Inflammatory macrophage treated with lipopolysaccharide for 4 hours (primary cell): ENCODE data around the gene MYLK2.

ENCODE experiments used
- DNase-seq: peaks from one replicate; pipeline ENCODE4 v3.0.0-alpha.2; 2020

Gene MYLK2

DNA sequence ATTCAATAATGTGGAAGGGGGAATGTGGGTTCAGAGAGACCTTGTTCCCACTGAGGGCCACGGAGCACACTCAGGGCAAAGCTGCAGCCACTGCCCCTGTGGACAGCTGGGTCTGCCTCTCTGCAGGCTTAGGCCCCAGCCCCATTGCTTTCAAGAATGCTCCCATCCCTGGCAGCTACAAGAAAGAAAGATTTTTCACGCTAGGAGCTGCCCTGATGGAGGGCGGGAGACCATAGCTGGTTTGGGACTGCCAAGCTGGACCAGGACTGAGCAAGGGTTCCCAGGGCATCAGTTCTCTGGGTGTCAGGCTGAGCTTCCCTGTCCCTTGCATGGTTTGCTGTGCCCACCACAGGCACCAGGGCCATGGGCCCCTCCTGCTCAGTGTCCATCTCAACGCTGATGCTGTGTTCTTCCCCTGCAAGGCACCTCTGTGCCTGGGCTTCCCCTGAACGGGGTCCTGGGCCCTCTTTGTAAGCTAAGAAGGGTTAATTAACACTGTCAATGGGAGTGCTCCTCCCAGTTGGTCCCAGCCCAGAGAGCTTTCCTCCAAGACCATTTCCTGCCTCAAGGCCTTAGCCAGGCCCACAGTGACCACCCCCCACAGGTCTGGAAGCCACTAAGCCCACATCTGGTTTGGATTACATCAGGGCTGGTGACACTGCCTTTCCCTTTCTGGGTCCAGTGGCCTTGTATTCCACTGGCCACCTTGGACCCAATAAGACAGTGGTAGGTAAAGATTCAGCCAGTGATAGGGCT is 17.9 kb downstream of the MYLK2 start:
- DNase-seq, result no peak

DNA sequence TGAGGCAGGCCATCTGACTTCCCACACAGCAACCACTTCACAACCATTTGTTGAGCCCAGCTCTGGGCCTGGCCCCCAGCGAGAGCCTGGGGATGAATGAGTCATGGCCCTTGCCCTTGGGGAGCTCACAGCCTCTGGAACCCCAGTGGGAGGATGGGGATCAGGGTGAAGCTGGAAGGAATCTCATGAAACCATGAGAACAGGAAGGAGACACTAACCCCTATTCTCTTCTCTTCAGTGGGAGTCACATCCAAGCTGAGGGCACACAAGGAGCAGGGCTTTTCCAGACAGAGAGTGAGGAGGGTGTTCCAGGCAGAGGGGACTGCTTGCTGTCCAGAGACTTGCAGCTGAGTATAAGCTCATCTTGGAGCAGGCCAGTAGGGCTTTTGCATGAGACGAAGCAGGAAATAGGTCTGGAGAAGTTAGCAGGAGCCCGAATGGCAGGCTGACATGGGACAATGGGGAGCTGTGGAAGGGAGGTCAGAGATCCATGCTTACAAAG is 18.8 kb downstream of the MYLK2 start:
- peak; percentile 41 for DNase-seq

GRCh38 chr20:31838646-31839292 is 19.6 kb downstream of the MYLK2 start:
- DNase-seq, result no peak

- DNase-seq, result no peak
Measured at GRCh38 chr20:31839782-31840487, 20.8 kb downstream of the MYLK2 start.

GRCh38 chr20:31840906-31841816 is 22.0 kb downstream of the MYLK2 start:
- no peak for DNase-seq

DNA sequence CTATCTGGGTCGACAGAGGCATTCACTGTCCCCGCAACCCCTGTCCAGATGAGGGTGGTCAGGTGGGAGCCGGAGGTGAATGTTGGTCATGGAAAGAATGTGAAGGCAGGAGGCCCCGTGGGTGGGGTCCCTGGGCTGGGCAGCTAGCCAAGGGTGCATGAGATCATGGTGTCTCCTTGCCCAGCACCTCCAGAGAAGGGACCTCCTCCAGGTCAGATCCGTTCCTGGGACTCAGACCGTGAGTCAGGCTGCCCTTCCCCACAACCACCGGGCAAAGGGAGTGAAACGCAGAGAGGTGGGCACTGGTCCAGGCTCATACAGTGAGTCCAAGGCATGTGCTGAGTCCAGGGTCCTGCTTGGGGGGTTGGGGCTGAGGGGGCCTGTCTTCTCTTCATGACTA is 22.8 kb downstream of the MYLK2 start:
- no peak for DNase-seq

DNA sequence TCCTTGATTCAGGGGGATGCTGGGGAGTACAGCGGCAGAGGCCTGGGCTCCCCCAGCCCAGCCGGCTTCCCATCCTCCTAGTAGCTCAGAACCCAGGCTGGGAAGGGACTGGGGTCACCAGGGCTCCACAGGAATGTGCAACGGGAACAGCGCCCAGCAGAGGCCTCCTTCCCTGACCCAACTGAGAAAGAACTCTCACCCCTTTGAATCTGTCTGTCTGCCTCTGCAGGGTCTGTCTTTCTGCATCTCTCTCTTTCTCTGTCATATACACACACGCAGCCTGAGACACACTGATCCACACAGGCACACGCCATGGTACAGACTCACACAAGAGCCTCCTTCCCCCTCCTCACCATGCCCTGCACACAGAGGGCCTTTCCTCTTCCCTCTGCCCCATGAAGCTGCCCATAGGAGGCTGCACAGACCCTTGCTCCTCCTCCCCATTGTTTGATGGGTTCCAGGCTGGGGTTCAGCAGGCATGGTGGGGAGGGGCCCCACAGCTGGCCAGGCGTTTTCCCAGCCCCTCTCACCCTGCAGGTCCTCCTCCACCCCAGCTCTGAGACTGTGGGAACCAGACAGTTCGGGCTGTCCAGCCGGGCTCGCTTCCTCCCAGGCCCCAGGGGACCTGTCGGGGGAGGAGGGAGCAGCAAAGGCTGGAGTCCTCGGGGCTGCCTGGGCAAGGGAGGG is 23.5 kb downstream of the MYLK2 start:
- no peak for DNase-seq

DNA sequence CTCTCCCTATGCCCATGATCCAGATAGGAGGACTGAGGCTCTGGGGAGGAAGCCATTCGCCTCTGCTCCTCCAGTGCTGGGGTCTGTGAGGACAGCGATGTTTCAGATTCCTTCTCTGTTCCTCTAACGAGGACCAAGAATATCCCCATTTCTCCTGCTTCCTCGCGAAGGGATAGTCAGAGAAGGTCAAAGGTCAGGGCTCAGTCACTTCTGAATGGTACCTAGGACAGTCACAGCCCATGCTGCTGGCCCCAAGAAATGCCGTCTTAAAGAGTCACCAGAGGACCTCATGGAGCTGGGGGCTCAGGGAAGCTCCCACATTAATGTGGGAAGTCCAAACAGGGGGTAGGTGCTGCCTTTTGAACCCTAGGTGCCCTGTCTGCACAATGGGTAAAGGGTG is 24.1 kb downstream of the MYLK2 start:
- DNase-seq, result no peak

DNA sequence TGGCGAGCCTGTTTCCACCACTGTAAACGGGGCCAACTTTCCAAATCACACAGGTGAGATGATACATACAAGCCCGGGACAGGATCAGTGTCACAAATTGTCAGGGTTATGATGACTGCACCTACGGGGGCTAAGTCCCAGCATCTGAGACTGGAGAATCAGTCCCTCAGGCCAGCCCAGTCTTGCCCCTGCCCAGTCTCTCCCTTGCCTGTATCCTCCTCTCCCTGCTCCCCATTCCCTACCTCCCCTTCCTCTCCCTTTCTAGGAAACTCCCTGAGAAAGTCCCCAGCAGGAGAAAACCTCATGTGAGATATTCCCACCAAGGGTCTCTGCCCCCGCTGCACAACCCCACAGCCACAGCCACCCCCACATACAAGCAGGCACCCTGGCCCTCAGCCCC is 24.7 kb downstream of the MYLK2 start:
- DNase-seq, result no peak

- no peak for DNase-seq
Measured at GRCh38 chr20:31844737-31845299, 25.7 kb downstream of the MYLK2 start.

DNA sequence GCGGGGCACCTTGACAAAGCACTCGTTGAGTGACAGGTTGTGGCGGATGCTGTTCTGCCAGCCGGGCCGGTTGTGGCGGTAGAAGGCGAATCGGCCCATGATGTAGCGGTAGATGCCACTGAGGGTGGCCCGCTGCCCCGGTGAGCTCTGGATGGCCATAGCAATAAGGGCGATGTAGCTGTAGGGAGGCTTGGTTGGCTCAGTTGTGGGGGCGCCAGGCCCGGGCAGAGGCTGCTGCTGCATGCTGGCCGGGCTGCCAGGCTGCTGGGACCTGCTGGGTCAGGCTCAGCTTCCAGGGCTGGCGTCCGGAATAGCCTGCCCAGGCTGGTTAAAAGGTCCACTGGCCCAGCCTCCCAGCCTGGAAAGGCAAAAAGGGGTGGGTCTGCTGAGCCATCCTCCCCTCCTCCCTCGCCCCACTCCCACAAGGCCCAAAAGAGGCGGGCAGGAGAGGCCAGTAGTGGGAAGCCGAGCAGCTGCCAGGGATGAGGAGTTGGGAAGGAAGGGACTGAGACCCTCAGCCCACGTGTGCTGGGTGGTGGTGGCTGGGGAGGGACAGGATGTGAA is 26.2 kb downstream of the MYLK2 start, which contains the start of gene FOXS1:
FOXS1 (minus strand) TSS at position 305 of the 564 bp plus-strand sequence; CDS start at position 243, 62 bp downstream.
- no peak for DNase-seq

DNA sequence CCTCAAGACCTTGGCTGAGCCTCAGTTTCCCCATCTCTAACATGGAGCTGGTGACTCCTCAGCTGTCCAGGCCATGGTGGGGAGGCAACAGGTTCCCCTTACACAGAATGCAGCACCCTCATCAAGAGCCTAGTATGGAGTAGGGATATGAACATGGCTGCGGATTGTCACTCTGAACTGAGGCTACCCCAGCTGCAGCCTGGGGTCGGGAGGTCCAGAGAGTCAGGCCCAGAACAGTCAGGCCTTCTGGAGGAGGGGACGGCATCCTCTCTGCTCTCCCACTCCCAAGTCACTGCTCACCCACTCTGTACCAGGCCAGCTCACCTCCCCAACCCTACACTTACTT is 27.6 kb downstream of the MYLK2 start:
- DNase-seq, result no peak

GRCh38 chr20:31848088-31848999 is 29.2 kb downstream of the MYLK2 start:
- no peak for DNase-seq

DNA sequence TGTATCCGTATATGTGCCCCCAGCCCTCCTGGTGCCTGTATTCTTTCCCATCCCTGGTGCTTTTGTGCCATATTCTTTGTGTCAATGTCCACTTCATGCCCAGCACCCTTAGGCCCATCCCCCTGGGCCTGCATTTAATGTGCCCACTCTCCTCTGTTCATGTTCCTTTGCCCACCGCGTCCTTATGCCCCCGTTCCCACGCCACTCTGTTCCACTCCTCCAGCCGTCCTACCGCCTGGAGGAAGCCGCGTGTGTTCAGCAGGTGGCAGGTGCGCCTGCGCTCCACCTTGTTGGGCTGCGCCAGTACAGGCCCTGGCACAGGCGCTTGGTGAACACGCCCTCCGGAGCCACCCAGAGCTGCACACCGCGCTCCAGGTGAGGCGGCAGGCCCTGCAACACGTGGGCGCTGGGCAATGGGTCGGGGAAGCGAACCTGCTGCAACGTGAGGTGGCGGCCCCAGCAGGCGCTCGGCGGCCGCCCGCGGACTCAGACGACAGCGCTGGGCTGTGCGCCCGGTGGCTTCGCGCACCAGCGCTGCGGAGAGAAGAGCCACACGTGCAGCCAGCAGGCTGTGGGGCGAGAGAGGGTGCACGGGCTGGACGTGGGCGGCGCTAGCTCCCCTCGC is 30.3 kb downstream of the MYLK2 start:
- no peak for DNase-seq

DNA sequence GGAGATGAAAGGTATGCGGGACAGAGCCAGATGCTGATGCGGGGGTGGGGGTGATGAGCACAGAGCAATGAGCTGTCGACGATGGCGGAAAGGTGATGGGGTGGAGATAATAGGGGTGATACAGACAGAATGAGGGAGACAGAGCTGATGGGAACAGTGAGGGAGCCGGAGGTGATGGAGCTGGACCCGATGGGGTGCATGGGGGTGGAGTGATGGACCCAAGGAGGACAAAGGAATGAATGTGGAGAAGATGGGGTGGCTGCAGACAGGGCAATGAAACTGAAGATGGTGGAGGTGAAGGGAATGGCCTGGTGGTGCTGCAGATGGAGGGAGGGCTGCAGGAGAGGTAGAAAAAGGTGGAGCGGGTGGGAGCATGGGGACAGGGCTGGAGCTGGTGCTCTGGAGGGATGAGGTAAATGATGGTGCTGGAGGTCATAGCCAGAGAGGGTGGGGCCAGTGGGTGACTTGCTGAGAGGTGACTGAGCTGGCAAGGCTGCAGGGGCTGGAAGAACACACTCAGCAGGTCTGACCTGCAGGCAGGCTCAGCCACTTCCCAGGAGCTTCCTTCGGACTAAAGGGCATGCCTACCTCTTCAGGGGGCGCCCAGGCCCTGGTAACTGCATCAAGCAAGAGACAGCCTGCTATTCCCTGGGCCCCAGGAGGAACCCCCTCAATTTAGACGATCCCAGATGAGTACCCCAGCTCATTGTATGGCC is 32.2 kb downstream of the MYLK2 start:
- DNase-seq, result no peak

DNA sequence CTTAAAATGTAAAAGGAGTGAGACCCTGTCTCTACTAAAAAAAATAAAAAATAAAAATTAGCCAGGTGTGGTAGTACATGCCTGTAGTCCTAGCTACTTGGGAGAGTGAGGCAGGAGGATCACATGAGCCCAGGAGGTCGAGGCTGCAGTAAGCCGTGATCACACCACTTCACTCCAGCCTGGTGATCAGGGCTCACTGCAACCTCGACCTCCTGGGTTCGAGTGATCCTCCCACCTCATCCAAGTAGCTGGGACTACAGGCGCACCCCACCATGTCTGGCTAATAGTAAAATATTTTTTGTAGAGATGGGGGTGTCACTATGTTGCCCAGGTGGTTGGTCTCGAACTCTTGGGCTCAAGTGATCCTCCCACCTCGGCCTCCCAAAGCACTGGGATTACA is 34.3 kb downstream of the MYLK2 start:
- DNase-seq, result no peak

DNA sequence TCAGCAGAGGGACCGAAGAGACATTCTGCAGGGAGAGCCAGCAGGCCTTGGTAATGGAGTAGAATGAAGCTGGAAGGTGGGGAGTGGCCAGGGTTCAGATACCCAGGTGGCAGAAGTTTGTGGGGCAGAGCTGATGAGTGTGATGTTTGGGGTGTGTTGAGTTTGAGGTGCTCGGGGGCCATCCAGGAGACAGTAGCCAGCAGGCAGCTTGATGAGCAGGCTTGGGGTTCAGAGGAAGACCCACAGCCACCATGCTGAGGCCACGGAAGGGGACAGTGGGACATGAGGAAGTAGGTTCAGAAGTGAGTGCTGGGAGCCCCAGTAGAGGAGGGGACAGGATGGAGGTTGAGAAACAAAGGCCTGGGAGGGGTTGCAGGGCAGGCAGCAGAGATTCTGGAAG is 37.4 kb downstream of the MYLK2 start:
- no peak for DNase-seq

GRCh38 chr20:31857861-31858759 is 39.0 kb downstream of the MYLK2 start:
- DNase-seq, result no peak
